Measurements from ENCODE around the gene RFX1. TPM values are rescaled to one million over a fixed set of nuclear protein-coding genes. Genes with fewer than 3 reads are reported as not detected.
"Not testable (repeated sequence)": the region's sequence is repeated elsewhere in the genome, so short reads cannot be mapped to it uniquely, and the experiment has no call there.

The RFX1 gene
- total and polyA plus RNA-seq, 2 donors from 2014 or later: 5.2 to 17.9 TPM

DNA sequence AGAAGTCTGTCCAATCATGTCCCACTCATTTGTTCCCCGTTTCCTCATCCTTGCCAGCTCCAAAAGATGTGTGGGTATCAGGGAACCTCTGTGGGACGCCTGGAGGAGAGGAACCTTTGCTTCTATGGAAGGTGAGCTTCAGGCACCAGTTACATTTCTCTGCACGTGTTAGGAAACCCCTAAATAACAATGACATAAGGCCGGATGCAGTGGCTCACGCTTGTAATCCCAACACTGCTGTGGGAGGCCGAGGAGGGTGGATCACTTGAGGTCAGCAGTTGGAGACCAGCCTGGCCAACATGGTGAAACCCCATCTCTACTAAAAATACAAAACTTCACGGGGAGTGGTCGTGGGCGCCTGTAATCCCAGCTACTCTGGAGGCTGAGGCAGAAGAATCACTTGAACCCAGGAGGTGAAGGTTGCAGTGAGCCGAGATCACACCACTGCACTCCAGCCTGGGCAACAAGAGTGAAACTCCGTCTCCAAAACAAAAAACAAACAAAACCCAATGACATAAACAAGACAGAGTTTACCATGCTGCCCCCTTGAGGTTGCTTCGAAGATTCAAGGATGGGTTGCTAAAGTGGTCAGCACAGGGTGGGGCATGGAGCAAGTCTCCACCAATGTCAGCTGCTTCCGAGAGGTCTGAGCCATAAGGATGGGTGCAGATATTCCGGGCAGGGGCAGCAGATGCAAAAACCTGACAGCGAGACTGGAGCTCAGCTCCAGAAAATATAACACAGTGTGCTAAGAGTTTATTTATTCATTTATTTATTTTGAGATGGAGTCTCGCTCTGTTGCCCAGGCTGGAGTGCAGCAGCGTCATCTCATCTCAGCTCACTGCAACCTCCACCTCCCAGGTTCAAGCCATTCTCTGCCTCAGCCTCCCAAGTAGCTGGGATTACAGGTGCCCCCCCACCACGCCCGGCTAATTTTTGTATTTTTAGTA lies 36.8 kb upstream of the RFX1 start:
- H3K4me3 ChIP-seq (ENCODE audit: low read length in 3 of 3); H3K27ac ChIP-seq (ENCODE audit: low read depth in 2 of 2, low read length in 2 of 2); FAIRE-seq; H3K27me3 ChIP-seq (ENCODE audit: control insufficient read depth, insufficient read depth, low read length); H3K9me3 ChIP-seq (ENCODE audit: control insufficient read depth in 2 of 3, insufficient read depth in 1 of 3, low read length in 3 of 3); intact Hi-C loops (cut with DNase I); H3K4me1 ChIP-seq (ENCODE audit: control insufficient read depth in 2 of 3, insufficient read depth in 2 of 3, low read depth in 1 of 3, low read length in 3 of 3); H3K36me3 ChIP-seq (ENCODE audit: control insufficient read depth in 2 of 3, insufficient read depth in 3 of 3, low read length in 3 of 3): not testable (repeated sequence)
- DNase-seq: peak in 4 of 5 donors; percentile 74 to 93 (median 81)
- H3K9ac ChIP-seq (ENCODE audit: low read length in 3 of 3): peak overlapping the region in 1 of 3 donors; percentile 26
- TF ChIP-seq, protein P1, sequence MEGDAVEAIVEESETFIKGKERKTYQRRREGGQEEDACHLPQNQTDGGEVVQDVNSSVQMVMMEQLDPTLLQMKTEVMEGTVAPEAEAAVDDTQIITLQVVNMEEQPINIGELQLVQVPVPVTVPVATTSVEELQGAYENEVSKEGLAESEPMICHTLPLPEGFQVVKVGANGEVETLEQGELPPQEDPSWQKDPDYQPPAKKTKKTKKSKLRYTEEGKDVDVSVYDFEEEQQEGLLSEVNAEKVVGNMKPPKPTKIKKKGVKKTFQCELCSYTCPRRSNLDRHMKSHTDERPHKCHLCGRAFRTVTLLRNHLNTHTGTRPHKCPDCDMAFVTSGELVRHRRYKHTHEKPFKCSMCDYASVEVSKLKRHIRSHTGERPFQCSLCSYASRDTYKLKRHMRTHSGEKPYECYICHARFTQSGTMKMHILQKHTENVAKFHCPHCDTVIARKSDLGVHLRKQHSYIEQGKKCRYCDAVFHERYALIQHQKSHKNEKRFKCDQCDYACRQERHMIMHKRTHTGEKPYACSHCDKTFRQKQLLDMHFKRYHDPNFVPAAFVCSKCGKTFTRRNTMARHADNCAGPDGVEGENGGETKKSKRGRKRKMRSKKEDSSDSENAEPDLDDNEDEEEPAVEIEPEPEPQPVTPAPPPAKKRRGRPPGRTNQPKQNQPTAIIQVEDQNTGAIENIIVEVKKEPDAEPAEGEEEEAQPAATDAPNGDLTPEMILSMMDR (IDR thresholded peaks at IDR 0.05; ENCODE audit: borderline replicate concordance, extremely low read depth, insufficient read depth): peak; percentile 58

DNA sequence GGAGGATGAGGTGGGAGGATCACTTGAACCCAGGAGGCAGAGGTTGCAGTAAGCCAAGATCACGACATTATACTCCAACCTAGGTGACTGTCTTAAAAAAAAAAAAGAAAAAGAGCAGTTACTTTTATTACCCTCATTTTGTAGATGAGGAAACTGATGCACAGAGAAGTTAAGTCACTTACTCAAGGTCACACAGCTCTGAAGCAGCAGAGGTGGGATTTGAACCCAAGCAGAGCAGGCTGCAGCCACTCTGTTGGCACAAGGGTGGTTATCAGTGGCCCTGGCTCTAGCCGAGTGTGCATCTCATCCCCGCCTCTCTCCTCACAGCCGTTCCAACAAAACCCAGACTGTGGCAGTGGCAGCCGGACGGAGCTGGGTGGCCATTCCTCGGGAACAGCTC lies 33.1 kb upstream of the RFX1 start:
- no peaks in the 10 kb centered on the region for H3K36me3 ChIP-seq (ENCODE audit: control insufficient read depth in 2 of 3, insufficient read depth in 3 of 3, low read length in 3 of 3)
- DNase-seq: no peak
- H3K9ac ChIP-seq (ENCODE audit: low read length in 3 of 3): no peak overlapping the region
- no peak for FAIRE-seq
- TF ChIP-seq, protein P1 (IDR thresholded peaks at IDR 0.05; ENCODE audit: borderline replicate concordance, extremely low read depth, insufficient read depth): no peak
- no peaks in the 10 kb centered on the region for H3K9me3 ChIP-seq (ENCODE audit: control insufficient read depth in 2 of 3, insufficient read depth in 1 of 3, low read length in 3 of 3)
- no peaks in the 10 kb centered on the region for H3K4me1 ChIP-seq (ENCODE audit: control insufficient read depth in 2 of 3, insufficient read depth in 2 of 3, low read depth in 1 of 3, low read length in 3 of 3)
- intact Hi-C loops (cut with DNase I): no loop called here
- no peaks in the 10 kb centered on the region for H3K27me3 ChIP-seq (ENCODE audit: control insufficient read depth, insufficient read depth, low read length)
- no peak overlapping the region for H3K4me3 ChIP-seq (ENCODE audit: low read length in 3 of 3)
- no peak overlapping the region for H3K27ac ChIP-seq (ENCODE audit: low read depth in 2 of 2, low read length in 2 of 2)

DNA sequence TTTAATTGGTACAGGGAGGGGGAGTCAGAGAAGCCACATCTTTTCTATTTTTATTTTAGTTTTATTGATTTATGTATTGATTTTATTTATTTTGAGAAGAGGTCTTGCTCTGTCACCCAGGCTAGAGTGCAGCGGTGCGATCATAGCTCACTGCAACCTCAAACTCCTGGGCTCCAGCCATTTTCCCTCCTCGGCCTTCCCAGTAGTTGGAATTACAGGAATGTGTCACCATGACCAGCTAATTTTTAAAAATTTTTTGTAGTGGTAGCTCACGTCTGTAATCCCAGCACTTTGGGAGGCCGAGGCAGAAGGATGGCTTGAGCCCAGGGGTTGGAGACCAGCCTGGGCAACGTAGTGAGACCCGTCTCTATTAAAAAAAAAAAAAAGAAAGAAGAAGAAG lies 29.6 kb upstream of the RFX1 start:
- Histone ChIP-seq H3K9ac (ENCODE audit: low read length in 3 of 3) (no peak overlapping the region), H3K4me3 (ENCODE audit: low read length in 3 of 3) (no peak overlapping the region), H3K27me3 (ENCODE audit: control insufficient read depth, insufficient read depth, low read length) (no peaks in the 10 kb centered on the region), H3K36me3 (ENCODE audit: control insufficient read depth in 2 of 3, insufficient read depth in 3 of 3, low read length in 3 of 3) (no peaks in the 10 kb centered on the region), H3K4me1 (ENCODE audit: control insufficient read depth in 2 of 3, insufficient read depth in 2 of 3, low read depth in 1 of 3, low read length in 3 of 3) (peaks cover 0 to 4% (median 0%) of the 10 kb centered on the region in 3 donors), H3K9me3 (ENCODE audit: control insufficient read depth in 2 of 3, insufficient read depth in 1 of 3, low read length in 3 of 3) (no peaks in the 10 kb centered on the region), H3K27ac (ENCODE audit: low read depth in 2 of 2, low read length in 2 of 2) (no peak overlapping the region)
- TF ChIP-seq, protein P1 (IDR thresholded peaks at IDR 0.05; ENCODE audit: borderline replicate concordance, extremely low read depth, insufficient read depth): no peak
- FAIRE-seq (no peak), DNase-seq (no peak)
- intact Hi-C loops (cut with DNase I): no loop called here

DNA sequence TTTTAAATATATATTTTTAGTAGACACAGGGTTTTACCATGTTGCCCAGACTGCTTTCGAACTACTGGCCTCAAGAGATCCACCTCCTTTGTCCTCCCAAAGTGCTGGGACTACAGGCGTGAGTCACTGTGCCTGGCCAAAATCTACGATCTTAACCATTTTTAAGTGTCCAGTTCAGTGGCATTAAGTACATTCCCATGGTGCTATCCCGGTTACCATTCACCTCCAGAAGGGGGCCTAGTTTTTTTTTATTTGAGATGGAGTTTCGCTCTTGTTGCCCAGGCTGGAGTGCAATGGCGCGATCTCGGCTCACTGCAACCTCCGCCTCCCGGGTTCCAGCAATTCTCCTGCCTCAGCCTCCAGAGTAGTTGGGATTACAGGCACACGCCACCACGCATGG lies 29.0 kb upstream of the RFX1 start:
- H3K4me3 ChIP-seq (ENCODE audit: low read length in 3 of 3); H3K27ac ChIP-seq (ENCODE audit: low read depth in 2 of 2, low read length in 2 of 2); H3K4me1 ChIP-seq (ENCODE audit: control insufficient read depth in 2 of 3, insufficient read depth in 2 of 3, low read depth in 1 of 3, low read length in 3 of 3); FAIRE-seq; DNase-seq; H3K27me3 ChIP-seq (ENCODE audit: control insufficient read depth, insufficient read depth, low read length); intact Hi-C loops (cut with DNase I); H3K9me3 ChIP-seq (ENCODE audit: control insufficient read depth in 2 of 3, insufficient read depth in 1 of 3, low read length in 3 of 3); H3K36me3 ChIP-seq (ENCODE audit: control insufficient read depth in 2 of 3, insufficient read depth in 3 of 3, low read length in 3 of 3); H3K9ac ChIP-seq (ENCODE audit: low read length in 3 of 3): not testable (repeated sequence)
